Keratinocyte (primary cell): ENCODE results near the gene WDR89. TPM values are rescaled to one million over a fixed set of nuclear protein-coding genes. Genes with fewer than 3 reads are reported as not detected.
"Not testable (repeated sequence)": the region's sequence is repeated elsewhere in the genome, so short reads cannot be mapped to it uniquely, and the experiment has no call there.

ENCODE experiments used
- DNase-seq: peaks from one replicate; pipeline ENCODE4 v3.0.0-alpha.2; 2011; ENCODE audit warnings: low read depth, missing footprints, low spot score
- FAIRE-seq: peaks from 2 replicates; lab custom pipeline; 2011; peaks lifted over from hg19 to GRCh38; lab: Jason Lieb, UNC
- H2AFZ ChIP-seq: 2 replicates; pipeline ENCODE4 v1.6.0; 2012; ENCODE audit warnings: low read length, control low read depth, inconsistent platforms; ENCODE audit not compliant: control insufficient read depth
- H3K27ac ChIP-seq: 2 replicates; pipeline ENCODE4 v1.5.1; 2011; ENCODE audit warnings: low read length; ENCODE audit not compliant: control insufficient read depth, insufficient read depth
- H3K27me3 ChIP-seq: 3 replicates; pipeline ENCODE4 v1.6.0; 2011; ENCODE audit warnings: low read length; ENCODE audit not compliant: control insufficient read depth, insufficient read depth; ENCODE audit errors: extremely low read depth
- H3K36me3 ChIP-seq, 2 experiments: 2 replicates in 1 of 2; 3 replicates in 1 of 2; pipeline ENCODE4 v1.5.1; 2011; ENCODE audit warnings: low read length in 2 of 2, mild to moderate bottlenecking in 1 of 2; ENCODE audit not compliant: control insufficient read depth in 2 of 2, insufficient read depth in 2 of 2; ENCODE audit errors: extremely low read depth in 1 of 2
- H3K4me1 ChIP-seq: 3 replicates; pipeline ENCODE4 v1.5.1; 2011; ENCODE audit warnings: low read length; ENCODE audit not compliant: control insufficient read depth, insufficient read depth; ENCODE audit errors: extremely low read depth
- H3K4me2 ChIP-seq: 3 replicates; pipeline ENCODE4 v1.6.0; 2011; ENCODE audit warnings: low read depth, low read length; ENCODE audit not compliant: control insufficient read depth, insufficient read depth; ENCODE audit errors: extremely low read depth
- H3K4me3 ChIP-seq, 3 experiments: fragments of 200-600 bp in 1 of 3; sonication (generic) in 1 of 3; 2 replicates in 2 of 3; 3 replicates in 1 of 3; pipeline ENCODE4 v1.5.1; 2011 to 2016; ENCODE audit warnings: low read length in 3 of 3, mild to moderate bottlenecking in 3 of 3, control low read depth in 2 of 3, inconsistent platforms in 1 of 3, low read depth in 1 of 3, mixed read lengths in 1 of 3, mixed run types in 1 of 3, moderate library complexity in 1 of 3; ENCODE audit not compliant: control insufficient read depth in 2 of 3, insufficient read depth in 2 of 3; ENCODE audit errors: extremely low read depth in 1 of 3
- H3K79me2 ChIP-seq: 2 replicates; pipeline ENCODE4 v1.6.0; 2012; ENCODE audit warnings: low read length; ENCODE audit not compliant: control insufficient read depth, insufficient read depth
- H3K9ac ChIP-seq: 3 replicates; pipeline ENCODE4 v1.6.0; 2011; ENCODE audit warnings: low read length; ENCODE audit not compliant: control insufficient read depth, insufficient read depth; ENCODE audit errors: extremely low read depth
- H3K9me1 ChIP-seq: 3 replicates; pipeline ENCODE4 v1.6.0; 2011; ENCODE audit warnings: low read length; ENCODE audit not compliant: control insufficient read depth, insufficient read depth; ENCODE audit errors: extremely low read depth
- H3K9me3 ChIP-seq: 2 replicates; pipeline ENCODE4 v1.5.1; 2012; ENCODE audit warnings: low read depth, low read length; ENCODE audit not compliant: control insufficient read depth
- H4K20me1 ChIP-seq: 3 replicates; pipeline ENCODE4 v1.6.0; 2011; ENCODE audit warnings: low read length; ENCODE audit not compliant: control insufficient read depth, insufficient read depth; ENCODE audit errors: extremely low read depth
- CTCF ChIP-seq, 3 experiments: IDR thresholded peaks in 1 of 3; conservative IDR thresholded peaks in 1 of 3; optimal IDR thresholded peaks in 1 of 3; 2 replicates in 2 of 3; 3 replicates in 1 of 3; pipeline versions ENCODE3 to v1.5.1; 2011; ENCODE audit warnings: low read length in 3 of 3, mild to moderate bottlenecking in 3 of 3, moderate library complexity in 2 of 3, control low read depth in 1 of 3, inconsistent platforms in 1 of 3; ENCODE audit not compliant: insufficient read depth in 2 of 3; ENCODE audit errors: extremely low read depth in 1 of 3
- EZH2 ChIP-seq: IDR thresholded peaks from one replicate; pipeline ENCODE4 v1.6.1; 2012; ENCODE audit warnings: inconsistent platforms, mild to moderate bottlenecking, low read length, moderate library complexity
- dilution Hi-C: fragments of 300-500 bp; cut with MboI; formaldehyde crosslinking; loops from one replicate; pipeline ENCODE4 v1.7.0; 2020; ENCODE audit warnings: low sequenced_read_pairs; ENCODE audit not compliant: extremely low pct_ligation_motif_present
- polyA plus RNA-seq, 5 experiments: library from polyadenylated mRNA; depleted of rRNA in 3 of 5; stranded (reverse) in 3 of 5; stranded (forward) in 1 of 5; unstranded in 1 of 5; fragments of >200 nt; gene quantifications; 1 replicate in 1 of 5; 2 replicates in 3 of 5; 3 replicates in 1 of 5; pipeline versions ENCODE4 v1.2.1 to v1.2.3, GENCODE V29; 2011 to 2012; ENCODE audit warnings: missing spikeins in 2 of 5, low read depth in 1 of 5, low replicate concordance in 1 of 5

The WDR89 gene
- polyA plus RNA-seq, 1 donor (not counting 4 experiments of a cell fraction or from before 2014, with no cell fraction given): 14.3 TPM

- H3K79me2 ChIP-seq: peaks cover 9% of the 10 kb centered on the region
- H3K9me3 ChIP-seq: no peaks in the 10 kb centered on the region
- no peak overlapping the region for H3K4me3 ChIP-seq
- no peak for TF ChIP-seq CTCF (optimal IDR thresholded peaks at IDR 0.05 in 1 of 3, IDR thresholded peaks at IDR 0.05 in 1 of 3, conservative IDR thresholded peaks at IDR 0.05 in 1 of 3; ENCODE audit: extremely low read depth in 1 of 3, insufficient read depth in 2 of 3, low read length in 3 of 3)
- no peak for TF ChIP-seq EZH2
- no peak overlapping the region for H3K4me2 ChIP-seq
- H3K9ac ChIP-seq: no peak overlapping the region
- no peaks in the 10 kb centered on the region for H3K27me3 ChIP-seq
- H3K27ac ChIP-seq: no peak overlapping the region
- H3K36me3 ChIP-seq: peaks cover 0 to 2% of the 10 kb centered on the region in 2 experiments
- H3K9me1 ChIP-seq: no peaks in the 10 kb centered on the region
- FAIRE-seq (no peak), DNase-seq (no peak)
- no peak overlapping the region for H2AFZ ChIP-seq
- H3K4me1 ChIP-seq: no peaks in the 10 kb centered on the region
- H4K20me1 ChIP-seq: peaks cover 3% of the 10 kb centered on the region
- dilution Hi-C loops: no loop called here
Measured at GRCh38 chr14:63624203-63624602, 17.5 kb downstream of the WDR89 start.

- H3K9me3 ChIP-seq, H3K4me2 ChIP-seq, dilution Hi-C loops, H3K4me1 ChIP-seq, H2AFZ ChIP-seq, H4K20me1 ChIP-seq, H3K4me3 ChIP-seq, DNase-seq, H3K9me1 ChIP-seq, H3K27me3 ChIP-seq, H3K27ac ChIP-seq, H3K9ac ChIP-seq, H3K36me3 ChIP-seq, FAIRE-seq: not testable (repeated sequence)
- H3K79me2 ChIP-seq: peaks cover 17% of the 10 kb centered on the region
Measured at GRCh38 chr14:63621975-63622374, 19.7 kb downstream of the WDR89 start.

GRCh38 chr14:63616015-63616414, 25.7 kb downstream of the WDR89 start:
- no peaks in the 10 kb centered on the region for H4K20me1 ChIP-seq
- no peaks in the 10 kb centered on the region for H3K9me3 ChIP-seq
- H3K36me3 ChIP-seq: peaks cover 1 to 4% of the 10 kb centered on the region in 2 experiments
- FAIRE-seq (no peak), DNase-seq (no peak)
- H3K79me2 ChIP-seq: peaks cover 23% of the 10 kb centered on the region
- no peak overlapping the region for H3K4me2 ChIP-seq
- H3K27ac ChIP-seq: no peak overlapping the region
- peaks cover 12% of the 10 kb centered on the region for H3K4me1 ChIP-seq
- no peaks in the 10 kb centered on the region for H3K27me3 ChIP-seq
- no peak overlapping the region for H3K9ac ChIP-seq
- TF ChIP-seq CTCF (optimal IDR thresholded peaks at IDR 0.05 in 1 of 3, IDR thresholded peaks at IDR 0.05 in 1 of 3, conservative IDR thresholded peaks at IDR 0.05 in 1 of 3; ENCODE audit: extremely low read depth in 1 of 3, insufficient read depth in 2 of 3, low read length in 3 of 3) (no peak), EZH2 (no peak)
- no peaks in the 10 kb centered on the region for H3K9me1 ChIP-seq
- H2AFZ ChIP-seq: no peak overlapping the region
- no peak overlapping the region for H3K4me3 ChIP-seq
- dilution Hi-C loops: no loop called here
